H1 (cell line): ENCODE measurements around the gene SIT1. TPM values are rescaled to one million over a fixed set of nuclear protein-coding genes. Genes with fewer than 3 reads are reported as not detected.

ENCODE experiments used
- CTCF ChIA-PET: fragments of 300-600 bp; sonication (Branson Sonifier 250); formaldehyde crosslinking; loops from one replicate; lab custom pipeline; 2021; ENCODE audit not compliant: partially characterized antibody; lab: Charles Lee
- POLR2A ChIA-PET: fragments of 300-600 bp; sonication (Branson Sonifier 250); formaldehyde crosslinking; loops from one replicate; lab custom pipeline; 2021; ENCODE audit warnings: inconsistent platforms; ENCODE audit not compliant: partially characterized antibody; lab: Charles Lee
- DNase-seq, 2 experiments: peaks; one replicate each; pipeline versions ENCODE4 v3.0.0 to v3.0.0-alpha.2; 2010 to 2022; ENCODE audit warnings: low spot score in 2 of 2, low read depth in 1 of 2, mixed read lengths in 1 of 2
- FAIRE-seq: peaks from 2 replicates; lab custom pipeline; 2011; peaks lifted over from hg19 to GRCh38; lab: Jason Lieb, UNC
- H2AFZ ChIP-seq: 2 replicates; pipeline ENCODE4 v1.8.1; 2012; ENCODE audit warnings: low read length, inconsistent platforms
- H2AK5ac ChIP-seq: 2 replicates; pipeline ENCODE4 v1.6.1; 2013; ENCODE audit warnings: low read depth, low read length
- H2BK120ac ChIP-seq: replicated peaks from 2 replicates; pipeline ENCODE3; 2013; ENCODE audit warnings: low read depth, low read length, inconsistent platforms
- H2BK12ac ChIP-seq: 2 replicates; pipeline ENCODE4 v1.6.1; 2013; ENCODE audit warnings: low read depth, low read length
- H2BK15ac ChIP-seq: 2 replicates; pipeline ENCODE4 v1.6.1; 2013; ENCODE audit warnings: low read length
- H2BK20ac ChIP-seq: 2 replicates; pipeline ENCODE4 v1.6.1; 2013; ENCODE audit warnings: low read length
- H2BK5ac ChIP-seq: 2 replicates; pipeline ENCODE4 v1.6.1; 2013; ENCODE audit warnings: low read depth, low read length
- H3K14ac ChIP-seq: 2 replicates; pipeline ENCODE4 v1.6.1; 2013; ENCODE audit warnings: inconsistent platforms; ENCODE audit not compliant: insufficient read length
- H3K18ac ChIP-seq: 2 replicates; pipeline ENCODE4 v1.6.1; 2013; ENCODE audit warnings: low read length; ENCODE audit errors: extremely low read depth
- H3K23ac ChIP-seq: 2 replicates; pipeline ENCODE4 v1.6.1; 2013; ENCODE audit warnings: inconsistent platforms; ENCODE audit not compliant: insufficient read length
- H3K23me2 ChIP-seq: 2 replicates; pipeline ENCODE4 v1.6.1; 2013; ENCODE audit warnings: low read depth, low read length
- H3K27ac ChIP-seq: 2 replicates; pipeline ENCODE4 v1.6.1; 2011; ENCODE audit warnings: low read depth, low read length, inconsistent platforms
- H3K27me3 ChIP-seq, 4 experiments: replicated peaks in 1 of 4; 1 replicate in 1 of 4; 2 replicates in 3 of 4; pipeline versions ENCODE4 v1.6.1 to v1.8.1; 2011 to 2013; ENCODE audit warnings: low read length in 3 of 4, mild to moderate bottlenecking in 3 of 4, inconsistent platforms in 2 of 4, mixed read lengths in 2 of 4, moderate library complexity in 1 of 4; ENCODE audit not compliant: control insufficient read depth in 3 of 4, insufficient read depth in 3 of 4; ENCODE audit errors: extremely low read depth in 1 of 4
- H3K36me3 ChIP-seq, 4 experiments: 2 replicates each; pipeline versions ENCODE4 v1.6.1 to v1.8.1; 2011 to 2013; ENCODE audit warnings: mild to moderate bottlenecking in 4 of 4, low read length in 3 of 4, moderate library complexity in 2 of 4, control low read depth in 1 of 4, inconsistent platforms in 1 of 4; ENCODE audit not compliant: insufficient read depth in 4 of 4, control insufficient read depth in 2 of 4
- H3K4ac ChIP-seq: replicated peaks from 2 replicates; pipeline ENCODE3; 2013; ENCODE audit warnings: low read length, low read depth, mixed read lengths, inconsistent platforms; ENCODE audit not compliant: insufficient read length
- H3K4me1 ChIP-seq, 4 experiments: replicated peaks in 1 of 4; 1 replicate in 1 of 4; 2 replicates in 3 of 4; pipeline versions ENCODE4 v1.6.1 to v1.8.1; 2011 to 2013; ENCODE audit warnings: low read length in 3 of 4, inconsistent platforms in 2 of 4, mixed read lengths in 1 of 4; ENCODE audit not compliant: insufficient read depth in 4 of 4, control insufficient read depth in 3 of 4
- H3K4me2 ChIP-seq, 2 experiments: 2 replicates each; pipeline versions ENCODE4 v1.6.1 to v1.8.1; 2011 to 2013; ENCODE audit warnings: low read depth in 2 of 2, low read length in 2 of 2, control low read depth in 1 of 2, inconsistent platforms in 1 of 2, mild to moderate bottlenecking in 1 of 2; ENCODE audit not compliant: insufficient read depth in 1 of 2
- H3K4me3 ChIP-seq, 4 experiments: fragments of 200-600, 300-600 bp in 1 of 4; sonication (generic), shearing (Covaris generic), sonication (Bioruptor Twin) in 1 of 4; 2 replicates each; pipeline versions ENCODE4 v1.5.1 to v1.8.1; 2011 to 2016; ENCODE audit warnings: low read length in 4 of 4, low read depth in 3 of 4, control low read depth in 2 of 4, inconsistent platforms in 2 of 4, mild to moderate bottlenecking in 2 of 4, mixed read lengths in 1 of 4, moderate library complexity in 1 of 4; ENCODE audit not compliant: insufficient read depth in 2 of 4; ENCODE audit errors: extremely low read depth in 1 of 4
- H3K56ac ChIP-seq: replicated peaks from 2 replicates; pipeline ENCODE3; 2013; ENCODE audit warnings: low read depth, mild to moderate bottlenecking, mixed read lengths, low read length, inconsistent platforms; ENCODE audit not compliant: insufficient read length
- H3K79me1 ChIP-seq: 2 replicates; pipeline ENCODE4 v1.6.1; 2013; ENCODE audit warnings: low read depth, low read length, control low read depth
- H3K79me2 ChIP-seq, 2 experiments: 2 replicates each; pipeline versions ENCODE4 v1.6.1 to v1.8.1; 2012 to 2013; ENCODE audit warnings: low read length in 2 of 2, mild to moderate bottlenecking in 2 of 2, inconsistent platforms in 1 of 2; ENCODE audit not compliant: insufficient read depth in 2 of 2, control insufficient read depth in 1 of 2
- H3K9ac ChIP-seq, 4 experiments: replicated peaks in 1 of 4; 1 replicate in 1 of 4; 2 replicates in 3 of 4; pipeline versions ENCODE4 v1.6.1 to v1.8.1; 2011 to 2013; ENCODE audit warnings: low read depth in 3 of 4, low read length in 3 of 4, control low read depth in 2 of 4, mild to moderate bottlenecking in 2 of 4, moderate library complexity in 2 of 4, inconsistent platforms in 1 of 4; ENCODE audit errors: extremely low read depth in 1 of 4
- H3K9me3 ChIP-seq, 2 experiments: 2 replicates each; pipeline versions ENCODE4 v1.6.1 to v1.8.1; 2012 to 2013; ENCODE audit warnings: mild to moderate bottlenecking in 2 of 2, moderate library complexity in 2 of 2, control low read depth in 1 of 2, inconsistent platforms in 1 of 2, low read depth in 1 of 2, low read length in 1 of 2, mixed read lengths in 1 of 2; ENCODE audit not compliant: insufficient read depth in 2 of 2
- H4K20me1 ChIP-seq, 2 experiments: replicated peaks in 1 of 2; 2 replicates each; pipeline versions ENCODE3 to v1.8.1; 2011 to 2013; ENCODE audit warnings: inconsistent platforms in 2 of 2, low read length in 2 of 2, mild to moderate bottlenecking in 1 of 2; ENCODE audit not compliant: insufficient read depth in 2 of 2, control insufficient read depth in 1 of 2
- H4K5ac ChIP-seq: 2 replicates; pipeline ENCODE4 v1.6.1; 2013; ENCODE audit warnings: low read length, low read depth, mixed read lengths, inconsistent platforms; ENCODE audit not compliant: insufficient read length
- H4K8ac ChIP-seq: 2 replicates; pipeline ENCODE4 v1.8.0; 2013; ENCODE audit warnings: mild to moderate bottlenecking, moderate library complexity, low read length, inconsistent platforms; ENCODE audit not compliant: insufficient read depth; ENCODE audit errors: extremely low read depth
- H4K91ac ChIP-seq: replicated peaks from 2 replicates; pipeline ENCODE3; 2013; ENCODE audit warnings: low read length, mixed read lengths, inconsistent platforms; ENCODE audit not compliant: insufficient read length
- CHD1 ChIP-seq: IDR thresholded peaks from 2 replicates; pipeline ENCODE4 v1.6.1; 2012; ENCODE audit warnings: low read depth, low read length, improper control_type of control experiment
- CHD2 ChIP-seq: IDR thresholded peaks from 2 replicates; pipeline ENCODE4 v1.6.1; 2012; ENCODE audit warnings: low read length, improper control_type of control experiment
- EGR1 ChIP-seq: IDR thresholded peaks from 2 replicates; pipeline ENCODE4 v1.6.1; 2011; ENCODE audit warnings: low read depth, low read length, borderline replicate concordance
- EZH2 ChIP-seq: fragments of 200-600 bp; sonication (generic); IDR thresholded peaks from 2 replicates; pipeline ENCODE4 v1.7.1; 2012; ENCODE audit warnings: low read depth, mild to moderate bottlenecking, moderate library complexity, low read length, inconsistent platforms; ENCODE audit not compliant: severe bottlenecking
- FOSL1 ChIP-seq: IDR thresholded peaks from 2 replicates; pipeline ENCODE4 v1.6.1; 2011; ENCODE audit warnings: mild to moderate bottlenecking, low read depth, low read length, moderate library complexity; ENCODE audit not compliant: insufficient read depth
- GTF2F1 ChIP-seq: IDR thresholded peaks from 2 replicates; pipeline ENCODE4 v1.6.1; 2012; ENCODE audit warnings: low read depth, low read length, improper control_type of control experiment, borderline replicate concordance
- MAFK ChIP-seq: IDR thresholded peaks from 2 replicates; pipeline ENCODE4 v1.6.1; 2012; ENCODE audit warnings: low read depth, mild to moderate bottlenecking, improper control_type of control experiment, low read length
- PHF8 ChIP-seq: fragments of 200-600 bp; sonication (generic); conservative IDR thresholded peaks from 2 replicates; pipeline ENCODE4 v1.7.1; 2012; ENCODE audit warnings: low read depth, mild to moderate bottlenecking, inconsistent platforms, low read length, moderate library complexity
- SIRT6 ChIP-seq: IDR thresholded peaks from one replicate; pipeline ENCODE4 v1.7.1; 2012; ENCODE audit warnings: low read length, inconsistent platforms
- SP1 ChIP-seq: IDR thresholded peaks from 2 replicates; pipeline ENCODE4 v1.6.1; 2011; ENCODE audit warnings: low read depth, low read length
- TAF7 ChIP-seq: optimal IDR thresholded peaks from 2 replicates; pipeline ENCODE3; 2011; ENCODE audit warnings: low read depth, mild to moderate bottlenecking, inconsistent platforms, low read length, moderate library complexity, borderline replicate concordance
- TEAD4 ChIP-seq: IDR thresholded peaks from 2 replicates; pipeline ENCODE4 v1.6.1; 2012; ENCODE audit warnings: low read depth, low read length, inconsistent platforms, mixed read lengths
- WGBS, 2 experiments: shearing (Covaris generic) in 1 of 2; methylation state at CpG; one replicate each; pipeline versions ENCODE4 v1.1.6 to v1.1.7; 2013 to 2015; ENCODE audit warnings: low lambda C conversion rate in 2 of 2, mixed read lengths in 2 of 2, inconsistent platforms in 1 of 2, low coverage in 1 of 2, missing lambda C conversion rate in 1 of 2; ENCODE audit not compliant: insufficient replicate concordance in 2 of 2, insufficient coverage in 1 of 2, insufficient read length in 1 of 2; ENCODE audit errors: extremely low coverage in 1 of 2, missing lambda C conversion rate in 1 of 2; 5-methylcytosine and 5-hydroxymethylcytosine counted together
- polyA plus RNA-seq, 7 experiments: library from polyadenylated mRNA; depleted of rRNA in 3 of 7; stranded (reverse) in 5 of 7; unstranded in 2 of 7; fragments of >200 nt in 5 of 7; fragments of 200-250 nt in 2 of 7; gene quantifications; 1 replicate in 5 of 7; 2 replicates in 1 of 7; 4 replicates in 1 of 7; pipeline versions ENCODE4 v1.2.1 to v1.2.3, GENCODE V29; 2011 to 2013; ENCODE audit warnings: missing spikeins in 2 of 7, mixed read lengths in 2 of 7
- total RNA-seq: library from RNA; stranded (reverse); fragmentation: NEBNext Ultra II Directional; extraction: Animal tissue kit (Norgen Biotek cat#: 25700); gene quantifications from 2 replicates; pipeline ENCODE4 v1.2.1, GENCODE V29; 2021

The SIT1 gene
- total and polyA plus RNA-seq, 2 of the 8 experiments (the other 6 are each of a cell fraction or from before 2014, with no cell fraction given), result 8.2 to 12.8 TPM

GRCh38 chr9:35658137-35658967 lies 7.6 kb upstream of the SIT1 start, which contains the start of gene CCDC107:
CCDC107 (plus strand) TSS chr9:35658292; CDS start chr9:35658380, 88 bp downstream.
- Histone ChIP-seq H2BK20ac (no peak within 1 kb of the TSS), H2BK12ac (peak within 1 kb of the TSS; percentile 23), H4K20me1 (peaks cover 2 to 6% of the 10 kb centered on the region in 2 experiments), H4K5ac (peak within 1 kb of the TSS; percentile 96), H3K18ac (peak within 1 kb of the TSS; percentile 97), H3K56ac (peak within 1 kb of the TSS; percentile 92), H3K4ac (peak within 1 kb of the TSS; percentile 57), H3K23ac (no peak within 1 kb of the TSS), H2BK15ac (peak within 1 kb of the TSS; percentile 10), H3K79me2 (no peaks in the 10 kb centered on the region), H3K14ac (no peak within 1 kb of the TSS), H4K91ac (peak within 1 kb of the TSS; percentile 77), H3K36me3 (peaks cover 6 to 27% (median 13%) of the 10 kb centered on the region in 4 experiments), H2AFZ (peak within 1 kb of the TSS; percentile 96), H3K4me3 (peak within 1 kb of the TSS; percentile 70 to 92 (median 86)), H3K4me2 (peak within 1 kb of the TSS; percentile 77 to 92), H3K27me3 (peaks cover 0 to 7% (median 0%) of the 10 kb centered on the region in 4 experiments; a peak in 1 of 7 replicates), H2AK5ac (no peak within 1 kb of the TSS), H3K27ac (peak within 1 kb of the TSS; percentile 99), H3K4me1 (peaks cover 0 to 2% (median 0%) of the 10 kb centered on the region in 4 experiments; a peak in 4 of 7 replicates), H3K23me2 (peaks cover 10% of the 10 kb centered on the region), H2BK5ac (peak within 1 kb of the TSS; percentile 94; the same call in 1 of the 2 replicates), H4K8ac (peak within 1 kb of the TSS; percentile 96), H3K79me1 (peaks cover 2% of the 10 kb centered on the region; the same call in 1 of the 2 replicates), H3K9me3 (no peaks in the 10 kb centered on the region), H3K9ac (peak within 1 kb of the TSS; percentile 65 to 90 (median 82)), H2BK120ac (no peak within 1 kb of the TSS)
- POLR2A ChIA-PET, result interaction anchor here (0.8 to 7.9 kb wide), 22 partner anchors 9 to 586 kb away, joined by 3 to 84 read pairs (median 4); partner anchors contain the start of genes CA9, CREB3, STOML2 and TLN1
- WGBS, 2 experiments, result 2% methylated on average over 52 of the region's 67 CpGs; no CpG with 5 or more reads in 1 of the 2 experiments
- DNase-seq (peak in 1 of 2 experiments; percentile 90), FAIRE-seq (no peak)
- CTCF ChIA-PET, result interaction anchor here (0.9 to 15.9 kb wide), 22 partner anchors 8 to 248 kb away, joined by 3 to 347 read pairs (median 6); partner anchors contain the start of genes CA9, CREB3, HRCT1 and SIT1
- TF ChIP-seq CHD2 (no peak), SIRT6 (no peak), GTF2F1 (no peak), SP1 (0 out of 2 replicates have a peak, but pooled peaks have one; percentile 41), TAF7 (peak; percentile 43), CHD1 (no peak), EGR1 (no peak), PHF8 (peak; percentile 95), EZH2 (no peak), TEAD4 (no peak), MAFK (no peak), FOSL1 (no peak)
